Stimulated activated CD8-positive, alpha-beta memory T cell treated with anti-CD3 and anti-CD28 coated beads, Interleukin-4, amount 100 ng/mL, for 24 hours (primary cell): ENCODE measurements around the gene PGLYRP3.

Source experiments
- DNase-seq: peaks from one replicate; pipeline ENCODE4 v3.0.0-alpha.2; 2020; ENCODE audit warnings: low read depth

Gene PGLYRP3

GRCh38 chr1:153312570-153313186 is at the start of gene PGLYRP3:
TSS of gene PGLYRP3 (minus strand) at chr1:153312952. CDS start at chr1:153310665, 2,287 bp downstream.
- DNase-seq, result no peak

- no peak for DNase-seq
These were observed 49.5 kb upstream of the PGLYRP3 start for GRCh38 chr1:153362187-153362775.

- no peak for DNase-seq
These were observed 48.8 kb upstream of the PGLYRP3 start for GRCh38 chr1:153361480-153362109.

GRCh38 chr1:153360592-153361479 is 48.1 kb upstream of the PGLYRP3 start:
- no peak for DNase-seq

GRCh38 chr1:153360190-153360589 is 47.4 kb upstream of the PGLYRP3 start:
- no peak for DNase-seq

- no peak for DNase-seq
These were observed 46.5 kb upstream of the PGLYRP3 start for GRCh38 chr1:153359241-153359640.

GRCh38 chr1:153358691-153358975 is 45.9 kb upstream of the PGLYRP3 start:
- DNase-seq, result no peak

- no peak for DNase-seq
These were observed 45.3 kb upstream of the PGLYRP3 start, which contains the start of gene S100A9 for GRCh38 chr1:153357853-153358690. TSS of gene S100A9 (plus strand) at chr1:153357854. CDS start at chr1:153358284, 430 bp downstream.

GRCh38 chr1:153357076-153357852 is 44.5 kb upstream of the PGLYRP3 start:
- no peak for DNase-seq

- DNase-seq, result no peak
These were observed 43.8 kb upstream of the PGLYRP3 start for GRCh38 chr1:153356392-153357075.

GRCh38 chr1:153355445-153356071 is 42.8 kb upstream of the PGLYRP3 start:
- no peak for DNase-seq

GRCh38 chr1:153354515-153355193 is 41.9 kb upstream of the PGLYRP3 start:
- no peak for DNase-seq

GRCh38 chr1:153353226-153353947 is 40.6 kb upstream of the PGLYRP3 start:
- no peak for DNase-seq

GRCh38 chr1:153352523-153352922 is 39.8 kb upstream of the PGLYRP3 start:
- DNase-seq, result peak; percentile 31

GRCh38 chr1:153350321-153350957 is 37.7 kb upstream of the PGLYRP3 start:
- no peak for DNase-seq

GRCh38 chr1:153349363-153350320 is 36.9 kb upstream of the PGLYRP3 start:
- no peak for DNase-seq
